Heart left ventricle (tissue), 13 donors: ENCODE results near the gene CALCOCO1.

ENCODE experiments used
- CTCF ChIP-seq, 12 donors: fragments of 200-600 bp; sonication (generic) in 4 of 12; IDR thresholded peaks; one replicate each; pipeline versions ENCODE4 v1.5.0 to v1.8.0; 2018 to 2022; ENCODE audit warnings: antibody characterized with exemption in 12 of 12, mild to moderate bottlenecking in 5 of 12
- POLR2A ChIP-seq, 2 donors: fragments of 450-650 bp; IDR thresholded peaks; one replicate each; pipeline ENCODE4 v1.6.1; 2017; ENCODE audit warnings: antibody characterized with exemption in 2 of 2, mild to moderate bottlenecking in 2 of 2, moderate library complexity in 2 of 2
- donor health status: ischemic (EF 13 %, LVEDD 7.1; RV severe dilation, severe dysfunction).
- donor health status: DM: no; HTN: yes; CAD: no.
- donor health status: DM: no; HTN: no; CAD: no.
- donor health status: ischemic (EF 25% LVEDD 6.9; RV normal size, moderate dysfunction).
- donor health status: ischemic (EF 25% LVEDD 5.7; RV mildly dilated, moderate dysfunction).
- donor health status: ischemic (EF 35%, LVEDD 5.7; RV mildly dilated, moderate dysfunction).
- donor health status: nonischemic (EF 11% LVEDD 7.7; RV severe dilation, severe dysfunction).
- donor health status: DM: yes; HTN: yes; CAD: no.
- donor health status: PGD.
- donor health status: ischemic (EF 29% LVEDD 5.4; RV normal size, mild dysfunction).
- donor health status: nonischemic (EF 23%, LVEDD 6.1; RV moderate dilation, normal function).

- no peak for TF ChIP-seq CTCF (IDR thresholded peaks at IDR 0.05)
- no peak for TF ChIP-seq POLR2A (IDR thresholded peaks at IDR 0.05)
Observed at GRCh38 chr12:53659011-53659551, 68.2 kb downstream of the CALCOCO1 start.
